NK-92 treated with Interleukin-12 subunit alpha and Interleukin-12 subunit beta, amount 100 ng/mL, for 24 hours (cell line): ENCODE data around the gene NIP7.
"Not testable (repeated sequence)": the region's sequence is repeated elsewhere in the genome, so short reads cannot be mapped to it uniquely, and the experiment has no call there.

Experiments
- DNase-seq: peaks from one replicate; lab custom pipeline; 2025; lab: John Stamatoyannopoulos, UW

The NIP7 gene

DNA sequence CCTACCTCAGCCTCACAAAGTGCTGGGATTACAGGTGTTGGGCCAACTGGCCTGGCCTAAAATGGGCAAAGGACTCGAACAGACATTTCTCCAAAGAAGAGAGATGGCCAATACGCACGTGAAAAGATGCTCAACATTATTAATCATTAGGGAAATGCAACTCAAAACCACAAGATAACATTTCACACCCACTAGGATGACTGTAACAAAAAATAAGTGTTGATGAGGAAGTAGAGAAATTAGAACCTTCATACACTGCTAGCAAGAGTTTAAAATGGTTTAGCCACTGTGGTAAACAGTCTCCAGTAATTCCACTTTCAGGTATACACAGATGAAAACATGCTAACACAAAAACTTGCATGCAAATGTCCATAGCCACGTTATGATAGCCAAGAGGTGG, 6.4 kb downstream of the NIP7 start:
- no peak for DNase-seq

DNA sequence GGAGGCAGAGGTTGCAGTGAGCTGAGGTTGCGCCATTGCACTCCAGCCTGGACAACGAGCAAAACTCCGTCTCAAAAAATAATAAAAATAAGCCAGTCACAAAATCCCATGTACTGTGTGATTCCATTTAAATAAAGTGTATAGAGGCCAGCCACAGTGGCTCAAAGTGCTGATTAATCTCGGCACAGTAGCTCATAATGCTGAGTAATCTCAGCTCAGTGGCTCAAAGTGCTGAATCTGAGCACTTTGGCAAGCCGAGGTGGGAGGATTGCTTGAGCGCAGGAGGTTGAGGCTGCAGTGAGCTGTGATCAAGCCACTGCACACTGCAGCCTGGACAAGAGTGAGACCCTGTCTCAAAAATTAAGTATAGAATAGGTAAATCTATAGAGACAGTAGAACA, 7.1 kb downstream of the NIP7 start:
- no peak for DNase-seq

DNA sequence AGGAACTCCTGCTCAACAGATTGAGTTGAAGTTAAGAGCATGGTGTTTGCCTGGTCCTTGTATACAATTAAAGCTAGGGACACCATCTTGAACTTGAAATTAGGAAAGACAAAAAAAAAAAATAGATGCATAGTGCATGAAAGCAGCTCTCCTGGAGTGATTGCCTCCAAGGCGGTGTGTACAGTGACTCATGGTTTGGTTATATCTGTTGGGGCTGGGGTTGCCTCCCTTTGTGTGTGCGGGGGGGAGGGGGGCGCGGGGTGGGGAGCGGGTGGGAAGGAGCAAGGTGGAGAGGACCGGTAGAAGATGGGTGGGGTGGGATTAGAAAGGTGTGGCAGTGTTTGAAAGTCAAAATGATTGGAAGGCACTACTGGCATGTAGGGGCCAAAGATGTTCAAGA, 8.7 kb downstream of the NIP7 start:
- DNase-seq: no peak

DNA sequence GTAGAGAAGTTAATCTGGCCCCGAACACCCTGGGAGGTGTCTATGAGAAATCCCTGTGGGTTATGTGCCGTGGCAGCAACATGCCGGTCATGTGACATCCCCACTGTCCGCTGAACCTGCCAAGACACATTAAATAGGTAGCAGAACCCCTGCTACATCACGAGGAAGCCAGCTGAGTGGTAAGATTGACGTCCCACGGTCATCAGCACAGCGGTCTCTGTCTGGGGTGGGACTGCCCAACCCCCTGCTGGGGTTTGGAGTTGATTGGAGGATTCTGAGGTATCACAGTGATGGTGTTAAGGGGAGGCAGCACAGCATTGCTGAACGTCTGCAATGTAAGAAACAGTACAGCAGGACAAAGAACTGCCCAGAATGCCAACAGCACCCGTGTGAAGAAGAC, 10.0 kb downstream of the NIP7 start:
- DNase-seq: no peak

DNA sequence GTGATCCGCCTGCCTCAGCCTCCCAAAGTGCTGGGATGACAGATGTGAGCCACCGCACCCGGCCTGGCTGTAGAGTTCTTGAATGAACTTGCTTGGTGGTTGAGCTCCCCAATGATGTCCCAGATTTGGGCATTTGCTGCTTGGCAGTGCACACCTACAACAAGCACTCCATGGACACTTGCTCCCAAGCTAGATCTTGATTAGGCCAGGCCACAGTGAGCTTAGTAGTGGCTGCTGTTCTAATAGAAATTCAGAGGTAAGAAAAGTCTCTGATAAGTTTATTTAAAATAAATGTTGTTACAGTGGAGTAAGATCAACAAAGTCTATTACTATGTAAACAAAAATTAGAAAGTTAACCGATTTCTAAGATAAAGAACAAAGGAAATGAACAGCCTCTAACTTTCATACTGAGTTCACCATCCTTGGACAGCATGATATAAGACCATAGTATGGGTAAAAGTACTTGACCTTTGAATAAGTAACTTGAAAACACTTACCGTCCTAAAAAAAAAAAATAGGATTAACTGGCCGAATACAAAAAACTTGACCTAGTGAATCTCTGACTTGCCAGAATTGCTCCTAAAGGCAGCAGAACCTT, 11.1 kb downstream of the NIP7 start:
- DNase-seq: no peak

DNA sequence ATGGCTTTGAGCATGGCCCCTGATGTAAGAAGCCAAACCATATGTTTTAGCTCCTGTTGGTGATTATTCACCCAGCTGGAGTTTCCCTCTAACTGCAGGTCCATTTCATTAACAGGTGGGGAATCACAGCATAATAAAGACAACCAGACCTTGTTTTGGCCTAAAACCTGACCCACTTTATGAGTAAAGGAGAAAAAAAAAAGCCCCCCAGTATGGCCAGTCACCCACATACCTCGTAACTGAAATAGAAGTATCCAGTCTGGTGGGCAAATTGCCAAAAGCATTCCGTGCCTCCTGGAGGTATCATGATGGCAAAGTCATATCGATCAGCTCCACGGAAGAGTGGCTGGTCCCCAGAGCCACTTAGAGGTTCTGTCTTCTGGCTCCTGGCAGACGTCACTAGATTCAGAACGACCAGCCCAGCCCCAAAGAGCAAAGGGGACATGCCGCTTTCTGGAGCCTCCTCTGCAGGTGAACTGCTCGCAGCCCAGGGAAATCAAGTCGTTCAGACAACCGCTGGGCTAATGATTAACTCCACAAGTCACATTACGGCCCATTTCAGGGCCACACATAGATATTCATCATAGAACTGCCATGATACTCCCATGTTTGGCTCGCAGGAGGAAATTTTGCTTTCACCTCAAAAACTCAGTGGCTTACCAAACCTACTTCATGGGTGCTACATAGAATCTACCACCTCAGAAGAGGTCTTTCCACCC, 11.9 kb downstream of the NIP7 start, which contains the start of gene TMED6:
Gene TMED6 (minus strand): TSS at position 478 of the 719 bp plus-strand sequence. CDS start 33 bp downstream, at position 445.
- no peak for DNase-seq

DNA sequence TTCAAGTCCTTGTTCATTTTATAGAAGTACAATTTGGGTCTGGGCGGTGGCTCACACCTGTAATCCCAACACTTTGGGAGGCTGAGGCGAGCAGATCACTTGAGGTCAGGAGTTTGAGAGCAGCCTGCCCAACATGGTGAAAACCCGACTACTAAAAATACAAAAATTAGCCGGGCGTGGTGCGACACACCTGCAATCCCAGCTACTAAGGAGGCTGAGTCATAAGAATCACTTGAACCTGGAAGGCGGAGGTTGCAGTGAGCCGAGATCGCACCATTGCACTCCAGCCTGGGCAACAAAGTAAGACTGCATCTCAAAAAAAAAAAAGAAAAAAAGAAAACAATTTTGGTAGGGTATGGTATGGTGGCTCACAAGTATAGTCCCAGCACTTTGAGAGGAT, 20.5 kb downstream of the NIP7 start:
- DNase-seq: not testable (repeated sequence)

DNA sequence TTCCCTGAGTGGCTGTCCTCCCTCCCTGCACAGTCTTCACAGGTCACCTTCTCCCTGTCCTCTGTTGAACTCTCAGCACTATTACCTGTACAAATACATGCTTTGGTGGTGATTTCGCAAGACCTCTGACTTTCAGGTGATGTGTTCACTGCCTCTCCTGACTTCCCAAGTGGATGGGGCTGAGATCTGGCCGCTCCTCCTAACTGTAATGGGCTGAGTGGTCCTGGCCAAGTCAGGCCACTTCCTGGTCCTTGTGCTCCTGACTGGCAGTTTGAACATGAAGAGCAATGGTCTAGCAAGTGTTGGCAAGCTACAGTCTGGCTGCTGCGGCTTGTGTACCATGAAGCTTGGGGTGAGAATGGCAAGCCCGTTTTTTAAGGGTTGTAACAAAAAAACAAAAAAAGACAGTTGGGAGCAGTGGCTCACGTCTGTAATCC, 23.7 kb downstream of the NIP7 start:
- no peak for DNase-seq

DNA sequence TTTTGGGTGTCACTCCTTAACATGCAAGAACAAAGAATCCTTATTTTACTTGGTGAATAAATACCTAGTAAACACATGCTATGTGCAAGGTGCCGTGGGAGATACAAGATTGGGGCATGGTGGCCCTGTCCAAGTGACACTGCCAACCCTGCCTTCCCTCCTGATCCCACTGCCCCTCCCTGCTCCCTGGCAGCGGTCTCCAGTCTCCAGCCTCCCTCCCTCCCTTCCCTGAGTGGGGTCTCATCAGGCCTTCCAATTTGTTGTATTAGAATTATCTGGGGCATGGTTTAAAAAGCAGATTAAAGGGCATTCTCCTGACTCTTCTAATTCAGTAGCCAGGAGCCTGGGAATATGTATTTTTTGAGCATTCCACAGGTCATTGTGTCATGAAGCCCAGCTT, 24.5 kb downstream of the NIP7 start:
- no peak for DNase-seq

DNA sequence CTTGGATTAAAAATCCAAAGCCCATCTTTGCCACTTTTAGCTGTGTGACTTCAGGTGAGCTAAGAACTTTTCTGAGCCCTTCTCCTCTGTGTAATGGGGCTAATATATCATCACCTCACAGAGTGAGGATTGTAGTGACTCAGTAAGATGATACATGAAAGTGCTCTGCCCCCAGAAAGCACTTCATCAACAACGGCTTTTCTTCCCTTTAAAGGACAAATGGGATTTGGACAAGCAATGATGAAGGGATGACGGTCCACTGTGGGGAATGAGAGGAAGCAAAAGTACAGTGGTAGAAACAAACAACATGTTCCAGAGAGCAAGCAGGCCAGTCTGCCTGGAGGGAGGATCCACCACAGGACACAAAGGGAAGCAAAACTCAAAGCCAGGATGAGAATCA, 26.3 kb downstream of the NIP7 start:
- DNase-seq: no peak

DNA sequence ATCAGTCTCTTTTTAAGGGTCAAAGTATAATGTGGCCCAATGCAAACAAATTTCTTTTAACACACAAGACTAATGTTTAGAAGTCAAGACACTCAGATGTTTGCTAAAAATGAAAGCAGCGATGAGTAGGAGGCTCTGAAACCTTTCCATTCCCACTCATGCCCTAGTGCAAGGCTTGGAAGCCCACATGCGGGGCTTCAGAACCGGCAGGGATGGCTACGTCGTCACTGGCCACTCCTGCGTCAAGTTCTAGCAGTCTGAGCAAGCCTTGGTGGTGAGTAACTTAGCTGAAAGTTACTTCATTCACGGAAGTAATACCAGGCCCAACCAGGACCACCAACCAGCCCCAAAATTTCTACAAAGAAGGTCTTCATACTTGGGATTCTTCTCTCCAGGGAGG, 26.9 kb downstream of the NIP7 start:
- DNase-seq: no peak

DNA sequence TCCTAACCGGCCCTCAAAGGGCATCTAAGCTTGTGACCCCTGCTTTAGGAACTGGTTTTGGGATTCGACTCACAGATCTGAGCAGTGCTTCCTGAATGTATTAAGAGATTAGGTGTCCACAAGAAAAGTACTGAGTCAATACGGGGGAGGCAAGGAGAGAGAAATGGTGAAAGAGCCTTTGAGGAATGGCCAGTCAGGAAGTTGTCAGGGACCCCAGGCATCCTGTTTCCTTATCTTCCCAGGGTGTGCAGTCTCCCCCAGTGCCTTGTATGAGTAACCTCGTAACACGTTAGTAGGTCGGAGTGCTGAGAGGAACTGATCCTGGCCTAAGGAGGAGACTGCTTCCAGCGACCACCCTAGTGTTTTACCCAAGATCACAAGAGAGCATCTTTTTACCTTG, 28.4 kb downstream of the NIP7 start:
- DNase-seq: no peak

DNA sequence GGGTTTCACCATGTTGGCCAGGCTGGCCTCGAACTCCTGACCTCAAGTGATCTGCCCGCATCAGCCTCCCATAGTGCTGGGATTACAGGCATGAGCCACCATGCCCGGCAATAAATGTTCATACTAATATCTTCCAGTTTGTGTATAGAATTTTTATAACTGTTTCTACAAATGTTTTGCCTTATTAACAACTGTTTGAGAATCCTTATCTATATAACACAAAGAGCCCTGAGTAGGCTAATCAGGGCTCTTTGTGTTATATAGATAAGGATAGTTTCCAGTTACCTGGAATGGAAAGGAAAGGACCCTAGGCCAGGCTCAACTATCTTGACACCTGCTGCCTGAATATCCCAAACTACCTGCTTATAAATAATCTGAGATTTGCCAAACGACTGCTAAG, 29.3 kb downstream of the NIP7 start:
- DNase-seq: no peak

DNA sequence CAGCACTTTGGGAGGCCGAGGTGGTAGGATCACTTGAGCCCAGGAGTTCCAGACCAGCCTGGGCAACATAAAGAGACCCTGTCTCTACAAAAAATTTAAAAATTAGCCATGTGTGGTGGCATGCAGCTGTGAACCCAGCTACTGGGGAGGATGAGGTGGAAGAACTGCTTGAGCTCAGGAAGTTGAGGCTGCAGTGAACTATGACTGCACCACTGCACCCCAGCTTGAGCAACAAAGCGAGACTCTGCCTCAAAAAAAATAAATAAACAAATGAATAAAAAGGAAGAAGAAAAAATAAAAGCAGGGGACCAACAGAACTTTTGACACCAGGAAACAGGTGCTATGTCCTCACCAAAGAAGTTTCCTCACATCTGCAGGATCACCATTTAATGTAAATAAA, 32.0 kb downstream of the NIP7 start:
- no peak for DNase-seq

DNA sequence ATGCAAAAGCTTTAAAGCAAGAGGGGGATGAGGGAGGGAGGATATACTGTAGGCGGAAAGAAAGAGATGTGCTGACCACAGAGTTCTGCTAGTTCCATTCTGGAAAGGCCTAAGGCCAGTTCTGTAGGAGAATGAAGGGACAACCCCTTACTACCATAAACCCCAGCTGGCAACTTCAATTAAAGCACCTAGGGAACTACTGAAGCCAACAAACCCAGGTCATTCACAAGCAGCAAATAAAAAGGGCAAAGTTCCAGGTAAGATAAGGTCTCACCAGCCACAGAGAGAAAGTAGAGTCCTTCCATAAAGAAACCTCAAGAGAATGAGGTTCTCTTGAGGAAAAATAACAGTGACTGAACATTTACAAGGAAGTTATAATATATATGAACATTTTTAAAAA, 33.4 kb downstream of the NIP7 start:
- DNase-seq: no peak

DNA sequence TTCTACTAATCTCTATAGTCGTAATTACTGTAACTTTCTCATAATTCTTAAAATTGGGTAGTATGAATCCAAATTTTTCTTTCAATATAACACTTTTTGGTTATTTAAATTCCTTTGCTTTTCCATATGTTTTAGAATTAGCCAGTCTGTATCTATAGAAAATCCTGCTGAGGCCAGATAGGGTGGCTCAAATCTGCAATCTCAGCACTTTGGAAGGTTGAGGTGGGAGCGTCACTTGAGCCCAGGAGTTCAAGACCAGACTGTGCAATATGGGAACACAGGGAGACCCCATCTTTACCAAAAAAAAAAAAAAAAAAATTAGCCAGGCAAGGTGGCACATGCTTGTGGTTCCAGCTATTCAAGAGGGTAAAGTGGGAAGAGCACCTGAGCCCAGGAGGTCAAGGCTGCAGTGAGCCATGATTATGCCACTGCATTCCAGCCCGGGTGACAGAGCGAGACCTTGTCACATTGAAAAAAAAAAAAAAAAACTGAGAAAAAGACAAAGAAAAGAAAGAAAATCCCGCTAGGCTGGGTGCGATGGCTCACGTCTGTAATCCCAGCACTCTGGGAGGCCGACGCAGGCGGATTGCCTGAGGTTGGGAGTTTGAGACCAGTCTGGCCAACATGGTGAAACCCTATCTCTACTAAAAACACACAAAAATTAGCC, 37.0 kb downstream of the NIP7 start:
- no peak for DNase-seq

DNA sequence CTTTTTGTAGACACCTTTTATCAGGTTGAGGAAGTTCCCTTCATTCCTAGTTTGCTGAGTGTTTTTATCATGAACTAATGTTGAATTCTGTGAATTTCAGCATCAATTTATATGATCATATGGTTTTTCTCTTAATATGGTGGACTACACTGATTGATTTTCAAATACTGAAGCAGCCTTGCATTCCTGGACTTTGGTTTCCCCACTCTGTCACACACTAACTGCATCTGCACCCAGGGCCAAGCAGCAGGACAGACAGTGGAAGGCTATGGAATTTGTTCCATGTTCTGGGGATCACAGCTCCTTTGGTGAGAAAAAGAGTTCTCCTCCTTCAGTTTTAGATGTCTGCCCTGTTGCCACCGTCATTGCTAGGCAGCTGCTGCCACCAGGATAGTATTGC, 38.5 kb downstream of the NIP7 start:
- DNase-seq: no peak

DNA sequence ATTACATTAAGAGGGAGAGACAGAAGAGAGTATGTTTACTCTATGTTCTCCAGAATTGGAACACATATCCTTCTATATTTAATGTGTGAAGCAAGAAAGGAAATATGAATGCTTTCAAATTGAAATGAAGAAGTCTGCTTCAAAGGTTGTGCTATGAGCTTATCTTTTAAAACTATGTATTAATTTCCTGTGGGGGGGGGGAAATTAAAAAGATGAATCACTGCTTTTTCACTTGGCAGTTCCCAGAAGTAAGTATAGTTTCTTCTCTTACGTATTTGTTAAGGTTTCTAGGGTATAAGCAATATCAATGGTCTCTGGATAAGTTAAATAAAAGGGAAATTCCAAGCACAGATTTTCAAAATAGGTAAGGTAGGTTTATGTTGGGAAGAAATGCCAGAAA, 39.2 kb downstream of the NIP7 start:
- no peak for DNase-seq

DNA sequence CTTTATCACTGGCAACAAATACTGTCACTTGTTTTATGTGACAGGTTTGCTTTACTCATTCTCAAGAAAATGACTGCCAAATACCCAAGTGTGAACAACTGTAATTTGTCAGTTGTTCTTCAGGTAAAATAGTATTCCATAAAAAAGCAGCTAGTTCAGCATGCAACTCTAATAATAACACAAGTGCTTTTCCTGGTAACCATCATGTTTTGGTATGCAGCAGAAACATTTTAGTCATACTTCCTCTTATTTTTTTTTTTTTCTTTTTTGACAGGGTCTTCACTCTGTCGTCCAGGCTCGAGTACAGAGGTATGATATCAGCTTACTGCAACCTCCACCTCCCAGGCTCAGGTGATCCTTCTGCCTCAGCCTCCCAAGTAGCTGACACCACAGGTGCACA, 41.7 kb downstream of the NIP7 start:
- DNase-seq: no peak

DNA sequence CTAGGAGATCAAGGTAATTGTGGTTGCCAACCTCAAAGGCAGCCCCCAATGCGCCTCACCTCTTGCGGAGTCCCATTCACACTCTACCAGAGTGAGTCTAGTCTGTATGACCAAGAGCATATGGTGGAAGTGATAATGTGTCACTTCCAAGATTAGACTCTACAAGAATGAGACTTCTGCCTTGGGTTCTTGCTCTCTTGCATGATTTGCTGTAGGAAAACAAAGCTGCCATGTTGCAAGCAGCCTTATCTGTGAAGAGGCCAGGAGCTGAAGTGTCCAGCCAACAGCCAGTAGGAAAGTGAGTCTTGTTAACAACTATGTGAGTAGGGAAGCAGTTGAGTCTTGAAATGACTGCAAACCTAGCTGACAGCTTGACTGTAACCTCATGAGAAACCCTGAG, 42.8 kb downstream of the NIP7 start:
- no peak for DNase-seq

DNA sequence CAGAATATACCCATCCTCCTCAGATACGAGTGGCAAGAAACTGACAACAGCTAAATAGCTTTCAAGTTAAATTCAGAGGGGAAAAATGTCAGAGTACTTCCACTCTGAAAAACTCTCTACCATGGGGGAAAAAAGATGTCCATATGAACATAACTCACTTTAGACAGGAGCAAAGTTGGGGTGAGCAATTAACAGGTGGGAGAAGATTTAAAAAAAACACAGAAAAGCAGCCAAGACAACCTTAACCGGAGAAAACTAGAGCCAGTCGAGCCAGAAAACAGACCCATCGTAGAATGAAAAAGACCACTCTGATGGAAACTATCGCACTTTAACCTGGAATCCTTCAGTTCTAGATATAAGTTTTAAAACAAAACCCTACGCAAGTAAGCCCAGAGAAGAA, 45.4 kb downstream of the NIP7 start:
- no peak for DNase-seq

DNA sequence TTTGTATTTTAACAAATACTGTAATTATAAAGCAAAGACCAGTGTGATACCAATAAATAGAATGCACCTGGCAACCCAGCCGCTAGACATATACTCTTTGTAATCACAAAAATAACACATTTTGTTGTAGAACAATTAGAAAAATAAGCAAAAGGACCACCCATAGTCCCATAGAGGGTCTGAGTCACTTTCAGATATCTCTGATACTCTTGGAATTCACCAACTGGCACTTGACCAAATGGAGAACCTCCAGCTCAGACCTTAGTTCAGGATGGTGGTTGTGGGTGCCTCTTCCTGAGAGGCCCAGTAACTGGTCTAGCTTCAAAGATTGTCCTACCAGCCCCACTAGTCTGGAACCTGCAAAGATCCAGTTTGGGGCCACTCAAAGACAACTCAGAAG, 47.0 kb downstream of the NIP7 start:
- DNase-seq: no peak
